C4-2B (cell line): ENCODE results near the gene UPP1.

ENCODE experiments used
- H3K27ac ChIP-seq: fragments of 450-650 bp; 2 replicates; pipeline ENCODE4 v1.5.1; 2017
- ZFX ChIP-seq: fragments of 450-650 bp; IDR thresholded peaks from 2 replicates; pipeline ENCODE4 v1.6.1; 2017
- TF ChIP-seq, protein P1 (sequence below): fragments of 450-650 bp; conservative IDR thresholded peaks from 2 replicates; pipeline ENCODE4 v1.5.1; 2017; ENCODE audit warnings: mild to moderate bottlenecking

Gene UPP1

DNA sequence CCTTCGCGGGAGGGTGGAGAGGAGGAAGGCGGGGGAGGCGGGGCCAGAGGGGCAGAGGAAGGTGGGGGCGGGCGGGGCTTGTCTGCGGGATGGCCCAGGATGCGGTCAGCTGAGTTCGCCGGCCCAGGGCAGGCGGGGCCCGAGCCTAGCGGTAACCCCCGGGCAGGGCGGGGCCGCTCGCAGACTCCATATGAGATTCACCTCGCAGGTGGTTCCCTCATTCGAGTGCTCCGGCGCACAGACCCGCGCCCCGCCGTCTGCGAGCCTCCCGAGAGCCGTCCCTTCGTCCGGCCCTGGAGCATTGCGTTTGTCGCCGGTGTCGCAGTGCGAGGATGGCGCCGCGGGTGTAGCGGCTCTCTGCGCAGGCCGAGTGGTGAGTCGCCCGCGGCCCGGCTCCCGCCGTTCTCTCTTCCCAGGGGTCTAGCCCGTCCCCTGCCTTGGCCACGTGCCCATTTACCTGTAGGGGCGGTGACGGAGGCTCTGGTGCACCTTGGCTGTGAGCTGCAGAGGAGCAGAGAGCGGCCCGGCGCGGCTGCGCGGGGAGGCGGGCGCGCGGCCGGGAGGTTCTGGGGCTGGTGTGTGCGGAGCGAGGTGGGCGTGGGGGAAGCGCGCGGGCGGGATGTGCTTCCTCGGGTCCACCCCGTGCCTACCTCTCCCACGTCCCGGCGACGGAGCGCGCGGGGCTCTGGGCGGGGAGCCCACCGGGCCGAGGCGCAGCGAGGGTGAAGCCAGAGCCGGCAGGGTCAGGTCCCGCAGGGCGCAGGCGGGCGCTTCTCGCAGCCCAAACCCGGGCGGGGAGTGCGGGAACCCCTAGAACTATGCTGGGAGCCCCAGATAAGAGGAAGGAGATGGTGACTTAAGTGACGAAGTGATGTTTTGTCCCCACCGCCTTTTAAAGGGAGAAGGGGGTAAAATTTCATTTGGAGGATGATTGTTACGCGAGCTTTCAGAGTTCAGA, at the start of gene UPP1:
UPP1 (plus strand) TSS at position 220 of the 958 bp plus-strand sequence. CDS start 5,519 bp downstream, outside the sequence.
- TF ChIP-seq, protein P1, sequence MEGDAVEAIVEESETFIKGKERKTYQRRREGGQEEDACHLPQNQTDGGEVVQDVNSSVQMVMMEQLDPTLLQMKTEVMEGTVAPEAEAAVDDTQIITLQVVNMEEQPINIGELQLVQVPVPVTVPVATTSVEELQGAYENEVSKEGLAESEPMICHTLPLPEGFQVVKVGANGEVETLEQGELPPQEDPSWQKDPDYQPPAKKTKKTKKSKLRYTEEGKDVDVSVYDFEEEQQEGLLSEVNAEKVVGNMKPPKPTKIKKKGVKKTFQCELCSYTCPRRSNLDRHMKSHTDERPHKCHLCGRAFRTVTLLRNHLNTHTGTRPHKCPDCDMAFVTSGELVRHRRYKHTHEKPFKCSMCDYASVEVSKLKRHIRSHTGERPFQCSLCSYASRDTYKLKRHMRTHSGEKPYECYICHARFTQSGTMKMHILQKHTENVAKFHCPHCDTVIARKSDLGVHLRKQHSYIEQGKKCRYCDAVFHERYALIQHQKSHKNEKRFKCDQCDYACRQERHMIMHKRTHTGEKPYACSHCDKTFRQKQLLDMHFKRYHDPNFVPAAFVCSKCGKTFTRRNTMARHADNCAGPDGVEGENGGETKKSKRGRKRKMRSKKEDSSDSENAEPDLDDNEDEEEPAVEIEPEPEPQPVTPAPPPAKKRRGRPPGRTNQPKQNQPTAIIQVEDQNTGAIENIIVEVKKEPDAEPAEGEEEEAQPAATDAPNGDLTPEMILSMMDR, result no peak
- peak; percentile 36; the same call in 1 of the 2 replicates for TF ChIP-seq ZFX
- peak within 1 kb of the TSS; percentile 57 for H3K27ac ChIP-seq

- TF ChIP-seq, protein P1, result no peak
- no peak for TF ChIP-seq ZFX
- no peak overlapping the region for H3K27ac ChIP-seq
Measured at GRCh38 chr7:48040944-48041652, 48.0 kb upstream of the UPP1 start.

DNA sequence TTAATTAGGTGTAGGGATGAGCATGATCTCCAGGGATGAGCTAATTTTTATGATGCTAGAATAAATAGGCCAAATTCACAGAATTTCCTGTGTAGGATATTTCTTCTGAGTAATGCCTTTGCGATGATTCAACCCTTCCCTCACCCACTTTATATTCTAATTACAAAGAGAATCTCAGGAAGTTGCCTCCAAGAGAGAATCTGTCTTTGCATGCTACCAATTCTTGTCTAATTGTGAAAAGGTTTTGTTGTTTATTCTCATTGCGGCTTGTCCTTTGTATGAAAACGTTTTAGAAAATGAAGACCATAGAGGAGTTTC, 47.5 kb upstream of the UPP1 start:
- H3K27ac ChIP-seq, result no peak overlapping the region

GRCh38 chr7:48042216-48042615, 46.8 kb upstream of the UPP1 start:
- TF ChIP-seq ZFX, result no peak
- TF ChIP-seq, protein P1, result no peak
- H3K27ac ChIP-seq, result no peak overlapping the region

More for the DNA sequence above, 47.5 kb upstream of the UPP1 start:
- no peak for TF ChIP-seq ZFX
- TF ChIP-seq, protein P1, result no peak

DNA sequence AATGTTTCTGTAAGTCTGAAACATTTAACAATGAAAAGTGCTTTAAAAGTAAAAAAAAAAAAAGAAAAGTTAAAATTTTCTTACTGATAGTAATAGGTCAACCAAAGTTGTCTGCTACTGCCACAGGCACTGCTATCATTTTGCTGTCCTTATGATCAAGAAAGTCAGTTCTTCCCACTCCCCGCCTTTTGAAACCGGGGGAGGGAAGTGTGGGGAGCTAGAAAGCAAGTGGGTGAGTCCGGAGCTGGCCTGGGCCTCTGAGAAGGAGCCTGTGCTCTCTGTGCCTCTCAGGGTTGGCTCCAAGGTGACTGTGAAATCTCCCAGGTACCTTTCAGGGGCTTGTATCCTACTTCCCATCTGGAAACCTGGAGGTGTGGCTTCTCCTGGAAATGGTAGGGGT, 46.4 kb upstream of the UPP1 start:
- TF ChIP-seq, protein P1, result no peak
- TF ChIP-seq ZFX, result no peak

GRCh38 chr7:48045195-48045765, 43.8 kb upstream of the UPP1 start:
- TF ChIP-seq, protein P1, result no peak
- no peak for TF ChIP-seq ZFX
- H3K27ac ChIP-seq, result no peak overlapping the region

More for the DNA sequence above, 46.4 kb upstream of the UPP1 start:
- H3K27ac ChIP-seq, result no peak overlapping the region
